Kidney epithelial cell (primary cell): Measurements from ENCODE around the gene DNAH14. TPM values are rescaled to one million over a fixed set of nuclear protein-coding genes. Genes with fewer than 3 reads are reported as not detected.
"Not testable (repeated sequence)": the region's sequence is repeated elsewhere in the genome, so short reads cannot be mapped to it uniquely, and the experiment has no call there.

Experiments used
- DNase-seq: peaks from one replicate; pipeline ENCODE4 v3.0.0-alpha.2; 2010; ENCODE audit warnings: low read depth
- H3K27me3 ChIP-seq: 2 replicates; pipeline ENCODE4 v1.6.0; 2011; ENCODE audit warnings: low read length; ENCODE audit not compliant: control insufficient read depth, insufficient read depth
- H3K36me3 ChIP-seq: 2 replicates; pipeline ENCODE4 v1.5.1; 2011; ENCODE audit warnings: low read length; ENCODE audit not compliant: control insufficient read depth, insufficient read depth
- H3K4me3 ChIP-seq: 2 replicates; pipeline ENCODE4 v1.5.1; 2011; ENCODE audit warnings: low read depth, mild to moderate bottlenecking, control low read depth, low read length
- total RNA-seq: library from RNA; depleted of rRNA; stranded (reverse); fragments of >200 nt; gene quantifications from 2 replicates; pipeline ENCODE4 v1.2.3, GENCODE V29; 2015
- TF ChIP-seq, protein P1 (sequence below): IDR thresholded peaks from 2 replicates; pipeline ENCODE4 v1.5.1; 2011; ENCODE audit warnings: mild to moderate bottlenecking, moderate library complexity, low read length, control low read depth, inconsistent platforms; ENCODE audit not compliant: insufficient read depth, poor library complexity, severe bottlenecking

Gene DNAH14
- total RNA-seq, 1 donor from 2014 or later = 30.8 TPM

DNA sequence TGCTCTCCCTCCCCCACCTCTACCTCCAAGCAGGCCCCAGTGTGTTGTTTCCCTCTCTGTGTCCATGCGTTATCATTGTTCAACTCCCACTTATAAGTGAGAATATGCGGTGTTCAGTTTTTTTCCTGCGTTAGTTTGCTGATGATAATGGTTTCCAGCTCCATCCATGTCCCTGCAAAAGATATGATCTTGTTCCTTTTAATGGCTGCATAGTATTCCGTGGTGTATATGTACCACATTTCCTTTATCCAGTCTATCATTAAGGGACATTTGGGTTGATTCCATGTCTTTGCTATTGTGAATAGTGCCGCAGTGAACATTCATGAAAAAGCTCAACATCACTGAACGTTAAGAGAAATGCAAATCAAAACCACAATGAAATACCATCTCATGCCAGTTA, 58.6 kb downstream of the DNAH14 start:
- no peak for DNase-seq
- TF ChIP-seq, protein P1, sequence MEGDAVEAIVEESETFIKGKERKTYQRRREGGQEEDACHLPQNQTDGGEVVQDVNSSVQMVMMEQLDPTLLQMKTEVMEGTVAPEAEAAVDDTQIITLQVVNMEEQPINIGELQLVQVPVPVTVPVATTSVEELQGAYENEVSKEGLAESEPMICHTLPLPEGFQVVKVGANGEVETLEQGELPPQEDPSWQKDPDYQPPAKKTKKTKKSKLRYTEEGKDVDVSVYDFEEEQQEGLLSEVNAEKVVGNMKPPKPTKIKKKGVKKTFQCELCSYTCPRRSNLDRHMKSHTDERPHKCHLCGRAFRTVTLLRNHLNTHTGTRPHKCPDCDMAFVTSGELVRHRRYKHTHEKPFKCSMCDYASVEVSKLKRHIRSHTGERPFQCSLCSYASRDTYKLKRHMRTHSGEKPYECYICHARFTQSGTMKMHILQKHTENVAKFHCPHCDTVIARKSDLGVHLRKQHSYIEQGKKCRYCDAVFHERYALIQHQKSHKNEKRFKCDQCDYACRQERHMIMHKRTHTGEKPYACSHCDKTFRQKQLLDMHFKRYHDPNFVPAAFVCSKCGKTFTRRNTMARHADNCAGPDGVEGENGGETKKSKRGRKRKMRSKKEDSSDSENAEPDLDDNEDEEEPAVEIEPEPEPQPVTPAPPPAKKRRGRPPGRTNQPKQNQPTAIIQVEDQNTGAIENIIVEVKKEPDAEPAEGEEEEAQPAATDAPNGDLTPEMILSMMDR = no peak
- H3K4me3 ChIP-seq = no peak overlapping the region
- H3K36me3 ChIP-seq = no peaks in the 10 kb centered on the region
- H3K27me3 ChIP-seq = no peaks in the 10 kb centered on the region

DNA sequence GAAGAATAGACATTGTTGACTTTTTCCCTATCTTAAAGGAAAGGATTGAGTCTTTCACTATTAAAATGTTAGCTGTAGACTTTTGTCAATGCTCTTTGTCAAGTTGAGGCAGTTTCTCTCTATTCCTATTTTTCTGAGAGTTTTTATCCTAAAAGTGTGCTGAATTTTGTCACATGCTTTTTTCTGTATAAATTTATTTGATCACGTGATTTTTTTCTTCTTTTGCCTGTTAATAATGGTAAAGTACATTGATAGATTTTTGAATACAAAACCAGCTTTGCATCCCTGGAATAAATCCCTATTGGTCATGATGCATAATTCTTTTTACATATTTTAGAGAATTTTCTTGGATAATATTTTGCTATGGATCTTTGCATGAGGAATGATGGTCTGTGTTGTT, 60.1 kb downstream of the DNAH14 start:
- TF ChIP-seq, protein P1 = no peak
- H3K4me3 ChIP-seq = no peak overlapping the region
- no peaks in the 10 kb centered on the region for H3K27me3 ChIP-seq
- no peaks in the 10 kb centered on the region for H3K36me3 ChIP-seq
- DNase-seq = no peak

DNA sequence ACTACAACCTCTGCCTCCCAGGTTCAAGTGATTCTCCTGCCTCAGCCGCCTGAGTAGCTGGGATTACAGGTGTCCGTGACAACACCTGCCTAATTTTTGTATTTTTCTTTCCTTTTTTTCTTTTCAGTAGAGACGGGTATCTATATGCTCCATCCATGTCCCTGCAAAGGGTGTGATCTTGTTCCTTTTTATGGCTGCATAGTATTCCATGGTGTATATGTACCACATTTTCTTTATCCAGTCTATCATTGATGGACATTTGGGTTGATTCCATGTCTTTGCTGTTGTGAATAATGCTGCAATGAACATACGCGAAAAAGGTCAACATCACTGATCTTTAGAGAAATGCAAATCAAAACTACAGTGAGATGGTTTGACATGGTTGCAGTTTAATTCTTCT, 62.1 kb downstream of the DNAH14 start:
- DNase-seq, H3K4me3 ChIP-seq, H3K27me3 ChIP-seq, H3K36me3 ChIP-seq: not testable (repeated sequence)

DNA sequence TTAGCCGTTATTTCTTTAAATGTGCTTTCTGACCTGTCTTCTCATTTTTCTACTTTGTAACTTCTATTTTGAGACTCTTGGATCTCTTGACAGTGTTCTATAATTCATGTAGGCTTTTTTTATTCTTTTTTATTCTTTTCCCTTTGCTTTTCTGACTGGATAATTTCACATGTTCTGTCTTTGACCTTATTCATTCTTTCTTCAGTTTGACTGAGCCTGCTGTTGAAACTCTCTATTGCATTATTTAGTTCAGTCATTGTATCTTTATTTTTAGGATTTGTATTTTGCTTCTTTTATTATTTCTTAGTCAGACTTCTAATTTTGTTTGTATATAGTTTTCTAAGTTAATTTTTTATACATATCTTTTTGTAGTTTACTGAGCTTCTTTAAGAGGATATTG, 66.1 kb downstream of the DNAH14 start:
- H3K27me3 ChIP-seq = no peaks in the 10 kb centered on the region
- no peak for DNase-seq
- H3K36me3 ChIP-seq = no peaks in the 10 kb centered on the region
- TF ChIP-seq, protein P1 = no peak
- H3K4me3 ChIP-seq = no peak overlapping the region

DNA sequence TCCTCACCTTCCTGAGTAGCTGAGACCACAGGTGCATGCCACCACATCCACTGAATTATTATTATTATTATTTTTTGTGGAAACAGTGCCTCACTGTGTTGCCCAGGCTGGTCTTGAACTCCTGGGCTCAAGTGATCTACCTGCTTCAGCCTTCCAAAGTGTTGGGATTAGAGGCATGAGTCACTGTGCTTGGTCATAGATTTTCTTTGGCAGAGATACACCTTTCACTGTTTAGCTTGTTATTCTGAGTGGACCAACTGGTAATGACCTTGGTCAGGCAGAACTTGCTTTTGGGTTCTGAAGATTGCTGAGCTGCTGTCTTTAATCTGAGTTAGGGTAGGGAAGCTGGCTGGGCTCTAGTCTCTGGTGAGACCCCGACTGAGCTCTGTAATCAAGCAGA, 66.8 kb downstream of the DNAH14 start:
- DNase-seq = no peak

DNA sequence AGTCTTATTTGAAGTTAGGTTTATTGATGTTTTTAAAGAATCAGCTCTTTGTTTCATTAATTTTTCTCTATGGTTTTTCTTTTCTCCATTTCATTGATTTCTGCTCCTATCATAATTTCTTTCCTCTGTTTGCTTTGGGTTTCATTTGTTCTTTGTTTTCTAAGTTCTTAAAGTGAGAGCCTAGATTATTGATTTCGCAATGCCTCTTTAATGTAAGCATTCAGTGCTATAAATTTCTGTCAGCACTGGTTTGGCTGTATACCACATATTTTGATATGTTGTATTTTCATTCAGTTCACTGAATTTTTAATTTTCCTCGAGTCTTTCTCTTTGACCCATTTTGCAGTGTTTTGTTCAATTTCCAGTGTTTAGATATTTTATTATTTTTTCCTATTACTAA, 68.7 kb downstream of the DNAH14 start:
- Histone ChIP-seq H3K36me3 (no peaks in the 10 kb centered on the region), H3K27me3 (no peaks in the 10 kb centered on the region), H3K4me3 (no peak overlapping the region)
- DNase-seq = no peak
- TF ChIP-seq, protein P1 = no peak

More for the DNA sequence above, 66.8 kb downstream of the DNAH14 start:
- Histone ChIP-seq H3K27me3 (no peaks in the 10 kb centered on the region), H3K4me3 (no peak overlapping the region), H3K36me3 (no peaks in the 10 kb centered on the region)
- TF ChIP-seq, protein P1 = no peak

DNA sequence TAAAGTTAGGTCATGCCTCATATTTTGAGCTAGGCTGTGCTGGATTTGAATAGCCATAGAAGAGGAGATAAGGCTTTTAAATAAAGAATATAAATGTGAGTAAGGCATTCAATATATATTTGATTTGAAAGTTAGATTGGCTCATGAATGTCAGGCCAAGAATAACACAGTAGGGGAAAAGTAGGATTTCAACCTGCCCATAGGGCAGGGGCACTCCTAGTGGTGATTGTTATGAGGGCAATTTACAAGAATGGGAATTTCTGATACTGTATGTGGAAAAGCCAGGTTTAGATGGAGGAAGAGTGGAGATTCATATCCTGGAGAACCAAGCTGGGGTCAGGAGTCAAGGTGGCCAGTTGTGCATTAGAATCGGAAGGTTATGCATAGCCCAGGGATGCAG, 74.9 kb downstream of the DNAH14 start:
- no peaks in the 10 kb centered on the region for H3K36me3 ChIP-seq
- no peak for DNase-seq
- TF ChIP-seq, protein P1 = peak; percentile 20
- H3K27me3 ChIP-seq = no peaks in the 10 kb centered on the region
- no peak overlapping the region for H3K4me3 ChIP-seq

DNA sequence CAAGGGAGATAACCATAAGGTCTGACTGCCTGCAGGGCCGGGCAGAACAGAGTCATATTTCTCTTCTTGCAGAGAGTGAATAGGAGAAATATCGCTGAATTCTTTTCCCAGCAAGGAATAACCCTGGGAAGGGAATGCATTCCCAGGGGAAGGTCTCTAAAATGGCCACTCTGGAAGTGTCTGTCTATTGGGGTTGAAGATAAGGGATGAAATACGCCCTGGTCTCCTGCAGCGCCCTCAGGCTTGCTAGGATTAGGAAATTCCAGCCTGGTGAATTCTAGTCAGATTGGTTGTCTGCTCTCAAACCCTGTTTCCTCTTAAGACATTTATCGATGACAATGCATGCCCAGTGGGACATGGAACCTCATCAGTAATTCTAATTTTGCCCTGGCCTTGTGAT, 76.9 kb downstream of the DNAH14 start:
- not testable (repeated sequence) for H3K36me3 ChIP-seq, H3K27me3 ChIP-seq, DNase-seq, H3K4me3 ChIP-seq

DNA sequence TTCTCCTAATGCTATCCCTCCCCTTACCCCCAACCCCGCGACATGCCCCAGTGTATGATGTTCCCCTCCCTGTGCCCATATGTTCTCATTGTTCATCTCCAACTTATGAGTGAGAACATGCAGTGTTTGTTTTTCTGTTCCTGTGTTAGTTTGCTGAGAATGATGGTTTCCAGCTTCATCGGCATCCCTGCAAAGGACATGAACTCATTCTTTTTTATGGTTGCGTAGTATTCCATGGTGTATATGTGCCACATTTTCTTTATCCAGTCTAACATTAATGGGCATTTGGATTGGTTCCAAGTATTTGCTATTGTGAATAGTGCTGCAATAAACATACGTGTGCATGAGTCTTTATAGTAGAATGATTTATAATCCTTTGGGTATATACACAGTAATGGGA, 78.6 kb downstream of the DNAH14 start:
- H3K4me3 ChIP-seq, H3K27me3 ChIP-seq, H3K36me3 ChIP-seq, DNase-seq: not testable (repeated sequence)
